Caco-2 (cell line): ENCODE measurements around the gene EML5. TPM values are rescaled to one million over a fixed set of nuclear protein-coding genes. Genes with fewer than 3 reads are reported as not detected.

Source experiments
- BruUV-seq: library from RNA; stranded (reverse); fragments of 400-500 nt; replicated peaks from 2 replicates; lab custom pipeline; 2021; lab: Mats Ljungman, UMichigan
- CTCF ChIA-PET: fragments of 300-600 bp; sonication (Branson Sonifier 250); formaldehyde crosslinking; loops from one replicate; lab custom pipeline; 2022; ENCODE audit warnings: antibody characterized with exemption; lab: Charles Lee
- POLR2A ChIA-PET: fragments of 300-600 bp; sonication (Branson Sonifier 250); formaldehyde crosslinking; loops from one replicate; lab custom pipeline; 2022; ENCODE audit warnings: antibody characterized with exemption; lab: Charles Lee
- DNase-seq, 2 experiments: peaks; one replicate each; pipeline versions ENCODE4 v3.0.0 to v3.0.0-alpha.2; 2020 to 2022
- H3K27me3 ChIP-seq: replicated peaks from 2 replicates; pipeline ENCODE4 v1.6.0; 2011; ENCODE audit warnings: low read length; ENCODE audit not compliant: control insufficient read depth, insufficient read depth
- H3K36me3 ChIP-seq: 2 replicates; pipeline ENCODE4 v1.5.1; 2011; ENCODE audit warnings: low read length; ENCODE audit not compliant: control insufficient read depth, insufficient read depth
- H3K4me1 ChIP-seq: fragments of 250-450 bp; sonication (Bioruptor Pico); 2 replicates; pipeline ENCODE4 v1.5.1; 2020; ENCODE audit warnings: mild to moderate bottlenecking
- H3K4me3 ChIP-seq: 2 replicates; pipeline ENCODE4 v1.5.1; 2011; ENCODE audit warnings: low read depth, mild to moderate bottlenecking, control low read depth, low read length
- H3K9me3 ChIP-seq: fragments of 250-450 bp; sonication (Bioruptor Pico); 2 replicates; pipeline ENCODE4 v1.5.1; 2020; ENCODE audit warnings: mild to moderate bottlenecking, moderate library complexity
- H3K27ac Mint-ChIP-seq: one replicate; pipeline ENCODE4 v1.8.0; 2022; ENCODE audit warnings: mixed read lengths; ENCODE audit not compliant: unreplicated experiment
- H3K27me3 Mint-ChIP-seq: one replicate; pipeline ENCODE4 v1.8.0; 2022; ENCODE audit warnings: mixed read lengths; ENCODE audit not compliant: insufficient read depth, unreplicated experiment
- H3K36me3 Mint-ChIP-seq: one replicate; pipeline ENCODE4 v1.8.0; 2022; ENCODE audit warnings: mild to moderate bottlenecking, mixed read lengths; ENCODE audit not compliant: insufficient read depth, unreplicated experiment
- H3K4me1 Mint-ChIP-seq: one replicate; pipeline ENCODE4 v1.8.0; 2022; ENCODE audit warnings: low read depth, mixed read lengths; ENCODE audit not compliant: unreplicated experiment
- H3K4me3 Mint-ChIP-seq: one replicate; pipeline ENCODE4 v1.8.0; 2022; ENCODE audit warnings: mild to moderate bottlenecking, moderate library complexity, mixed read lengths; ENCODE audit not compliant: unreplicated experiment
- H3K9me3 Mint-ChIP-seq: one replicate; pipeline ENCODE4 v1.8.0; 2022; ENCODE audit warnings: mixed read lengths; ENCODE audit not compliant: unreplicated experiment
- intact Hi-C: fragments of 100-400 bp; cut with micrococcal nuclease; formaldehyde crosslinking; loops from one replicate; pipeline ENCODE4 v1.10.0; 2022; ENCODE audit not compliant: unreplicated experiment
- total RNA-seq: library from RNA; stranded (reverse); gene quantifications from 2 replicates; pipeline ENCODE4 v1.2.3, GENCODE V29; 2022
- TF ChIP-seq, protein P1 (sequence below), 2 experiments: fragments of 200-600 bp in 1 of 2; IDR thresholded peaks; 1 replicate in 1 of 2; 2 replicates in 1 of 2; pipeline versions ENCODE4 v1.5.1 to v1.8.0; 2011 to 2022; ENCODE audit warnings: antibody characterized with exemption in 1 of 2, control low read depth in 1 of 2, inconsistent platforms in 1 of 2, low read depth in 1 of 2, low read length in 1 of 2, mild to moderate bottlenecking in 1 of 2, moderate library complexity in 1 of 2; ENCODE audit not compliant: insufficient read depth in 1 of 2, severe bottlenecking in 1 of 2, unreplicated experiment in 1 of 2

EML5 gene
- total RNA-seq, 1 experiment from 2014 or later, result 0.11 TPM

DNA sequence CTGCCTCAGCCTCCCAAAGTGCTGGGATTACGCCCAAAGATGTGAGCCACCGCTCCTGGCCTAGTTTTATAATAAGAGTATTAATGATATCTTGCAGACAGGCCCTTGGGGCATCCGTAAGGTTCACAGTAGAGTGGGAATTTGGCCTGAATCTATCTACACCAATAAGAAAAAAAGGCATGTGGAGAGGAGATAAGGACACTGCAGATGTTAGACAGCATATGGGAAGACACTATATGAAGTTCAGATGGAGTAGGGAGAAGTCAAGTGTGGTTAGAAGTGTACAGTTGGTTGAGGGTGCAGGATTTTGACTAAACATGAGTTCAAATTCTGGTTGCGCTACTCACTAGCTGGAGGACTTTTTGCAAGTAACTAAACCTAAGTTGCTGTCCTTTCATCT is 23.2 kb upstream of the EML5 start:
- no peak for DNase-seq
- Mint-ChIP-seq H3K4me3 (no peak overlapping the region), H3K36me3 (no peaks in the 10 kb centered on the region), H3K4me1 (no peaks in the 10 kb centered on the region), H3K27ac (no peak overlapping the region), H3K9me3 (no peaks in the 10 kb centered on the region), H3K27me3 (peaks cover 40% of the 10 kb centered on the region)
- Histone ChIP-seq H3K9me3 (no peaks in the 10 kb centered on the region), H3K4me3 (no peak overlapping the region), H3K27me3 (no peaks in the 10 kb centered on the region), H3K36me3 (no peaks in the 10 kb centered on the region), H3K4me1 (no peaks in the 10 kb centered on the region)
- intact Hi-C loops, result no loop called here
- ChIA-PET CTCF (no interaction called here), POLR2A (no interaction called here)
- no TSS peak for BruUV-seq
- TF ChIP-seq, protein P1, sequence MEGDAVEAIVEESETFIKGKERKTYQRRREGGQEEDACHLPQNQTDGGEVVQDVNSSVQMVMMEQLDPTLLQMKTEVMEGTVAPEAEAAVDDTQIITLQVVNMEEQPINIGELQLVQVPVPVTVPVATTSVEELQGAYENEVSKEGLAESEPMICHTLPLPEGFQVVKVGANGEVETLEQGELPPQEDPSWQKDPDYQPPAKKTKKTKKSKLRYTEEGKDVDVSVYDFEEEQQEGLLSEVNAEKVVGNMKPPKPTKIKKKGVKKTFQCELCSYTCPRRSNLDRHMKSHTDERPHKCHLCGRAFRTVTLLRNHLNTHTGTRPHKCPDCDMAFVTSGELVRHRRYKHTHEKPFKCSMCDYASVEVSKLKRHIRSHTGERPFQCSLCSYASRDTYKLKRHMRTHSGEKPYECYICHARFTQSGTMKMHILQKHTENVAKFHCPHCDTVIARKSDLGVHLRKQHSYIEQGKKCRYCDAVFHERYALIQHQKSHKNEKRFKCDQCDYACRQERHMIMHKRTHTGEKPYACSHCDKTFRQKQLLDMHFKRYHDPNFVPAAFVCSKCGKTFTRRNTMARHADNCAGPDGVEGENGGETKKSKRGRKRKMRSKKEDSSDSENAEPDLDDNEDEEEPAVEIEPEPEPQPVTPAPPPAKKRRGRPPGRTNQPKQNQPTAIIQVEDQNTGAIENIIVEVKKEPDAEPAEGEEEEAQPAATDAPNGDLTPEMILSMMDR (IDR thresholded peaks at IDR 0.05; ENCODE audit: insufficient read depth in 1 of 2, low read depth in 1 of 2, low read length in 1 of 2, severe bottlenecking in 1 of 2, unreplicated experiment in 1 of 2), result no peak

DNA sequence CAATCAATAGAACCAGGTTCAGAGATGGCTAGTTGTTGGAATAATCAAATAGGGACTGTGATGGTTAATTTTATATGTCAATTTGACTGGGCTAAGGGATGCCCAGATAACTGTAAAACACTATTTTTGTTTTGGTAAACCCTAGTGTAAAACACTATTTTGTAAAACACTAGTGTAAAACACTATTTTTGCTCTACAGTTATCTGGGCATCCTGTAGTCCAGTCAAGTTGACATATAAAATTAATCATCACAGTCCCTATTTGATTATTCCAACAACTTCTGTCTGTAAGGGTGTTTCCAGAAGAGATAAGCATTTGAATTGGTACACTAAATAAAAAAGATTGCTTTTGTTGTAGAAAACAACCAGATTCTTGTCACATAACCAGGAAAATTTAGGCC is 15.6 kb upstream of the EML5 start:
- H3K9me3 Mint-ChIP-seq, result no peaks in the 10 kb centered on the region
- H3K36me3 Mint-ChIP-seq, result no peaks in the 10 kb centered on the region
- TF ChIP-seq, protein P1 (IDR thresholded peaks at IDR 0.05; ENCODE audit: insufficient read depth in 1 of 2, low read depth in 1 of 2, low read length in 1 of 2, severe bottlenecking in 1 of 2, unreplicated experiment in 1 of 2), result no peak
- no peaks in the 10 kb centered on the region for H3K36me3 ChIP-seq
- H3K27me3 Mint-ChIP-seq, result peaks cover 15% of the 10 kb centered on the region
- no peaks in the 10 kb centered on the region for H3K27me3 ChIP-seq
- H3K4me3 ChIP-seq, result no peak overlapping the region
- no peak overlapping the region for H3K27ac Mint-ChIP-seq
- peaks cover 4% of the 10 kb centered on the region; the same call in 1 of the 2 replicates for H3K9me3 ChIP-seq
- BruUV-seq, result no TSS peak
- no peaks in the 10 kb centered on the region for H3K4me1 ChIP-seq
- CTCF ChIA-PET, result no interaction called here
- intact Hi-C loops, result no loop called here
- POLR2A ChIA-PET, result no interaction called here
- DNase-seq, result no peak
- no peaks in the 10 kb centered on the region for H3K4me1 Mint-ChIP-seq
- no peak overlapping the region for H3K4me3 Mint-ChIP-seq

DNA sequence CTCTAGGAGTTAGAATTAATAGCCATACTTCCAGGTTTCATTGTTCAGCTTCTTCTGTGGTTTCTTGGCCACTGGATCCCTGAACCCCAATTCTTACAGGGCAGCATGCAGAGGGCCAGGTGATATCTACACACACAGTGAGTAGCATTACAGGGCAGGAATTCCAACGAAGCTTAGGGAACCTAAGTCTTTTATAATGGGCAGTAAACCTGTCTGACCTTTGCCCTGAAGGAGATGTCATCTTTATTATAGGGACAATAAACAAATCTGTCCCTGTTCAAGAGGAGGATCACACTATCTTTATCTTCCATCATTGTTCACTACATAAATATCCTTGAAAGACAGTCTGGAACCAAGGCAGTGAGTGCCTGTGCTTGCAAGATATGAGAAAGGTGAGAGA is 11.7 kb upstream of the EML5 start:
- Mint-ChIP-seq H3K4me1 (no peaks in the 10 kb centered on the region), H3K9me3 (no peaks in the 10 kb centered on the region), H3K27ac (no peak overlapping the region), H3K4me3 (no peak overlapping the region), H3K27me3 (peaks cover 4% of the 10 kb centered on the region), H3K36me3 (no peaks in the 10 kb centered on the region)
- TF ChIP-seq, protein P1 (IDR thresholded peaks at IDR 0.05; ENCODE audit: insufficient read depth in 1 of 2, low read depth in 1 of 2, low read length in 1 of 2, severe bottlenecking in 1 of 2, unreplicated experiment in 1 of 2), result no peak
- Histone ChIP-seq H3K4me3 (no peak overlapping the region), H3K36me3 (no peaks in the 10 kb centered on the region), H3K9me3 (peaks cover 4% of the 10 kb centered on the region; the same call in 1 of the 2 replicates), H3K27me3 (no peaks in the 10 kb centered on the region; the same call in 1 of the 2 replicates), H3K4me1 (no peaks in the 10 kb centered on the region)
- no TSS peak for BruUV-seq
- intact Hi-C loops, result no loop called here
- POLR2A ChIA-PET, result no interaction called here
- CTCF ChIA-PET, result no interaction called here
- no peak for DNase-seq
